K562 (cell line): ENCODE data around the gene MOAP1. TPM values are rescaled to one million over a fixed set of nuclear protein-coding genes. Genes with fewer than 3 reads are reported as not detected.

Experiments used
- ATF1 ChIP-seq, 2 experiments: fragments of 450-650 bp in 1 of 2; IDR thresholded peaks; 2 replicates each; pipeline ENCODE4 v1.6.1; 2016; ENCODE audit warnings: missing compliant biosample characterization in 1 of 2, missing genetic modification characterization in 1 of 2
- CEBPG ChIP-seq, 3 experiments: fragments of 200-800 bp in 1 of 3; sonication (Bioruptor generic) in 1 of 3; sonication (generic) in 1 of 3; formaldehyde crosslinking in 1 of 3; IDR thresholded peaks in 2 of 3; conservative IDR thresholded peaks in 1 of 3; 2 replicates each; pipeline versions ENCODE4 v1.6.1 to v1.8.0; 2016 to 2022; ENCODE audit warnings: missing compliant biosample characterization in 2 of 3, missing genetic modification characterization in 2 of 3, mild to moderate bottlenecking in 1 of 3, missing genetic modification reagents in 1 of 3
- CREB1 ChIP-seq, 2 experiments: sonication (generic) in 1 of 2; formaldehyde crosslinking in 1 of 2; IDR thresholded peaks; 2 replicates each; pipeline versions ENCODE4 v1.6.1 to v1.8.0; 2012 to 2022; ENCODE audit warnings: inconsistent platforms in 1 of 2, mild to moderate bottlenecking in 1 of 2, missing genetic modification reagents in 1 of 2, moderate library complexity in 1 of 2
- DLX4 ChIP-seq: fragments of 250-450 bp; sonication (Bioruptor Pico); IDR thresholded peaks from 2 replicates; pipeline ENCODE4 v1.6.1; 2021; ENCODE audit warnings: mild to moderate bottlenecking
- E2F4 ChIP-seq: sonication (generic); formaldehyde crosslinking; IDR thresholded peaks from 2 replicates; pipeline ENCODE4 v1.8.0; 2022; ENCODE audit warnings: mild to moderate bottlenecking, low read depth, missing genetic modification reagents
- EHMT2 ChIP-seq: fragments of 450-650 bp; IDR thresholded peaks from 2 replicates; pipeline ENCODE4 v1.6.1; 2018; ENCODE audit warnings: antibody characterized with exemption
- ETV5 ChIP-seq: sonication (generic); formaldehyde crosslinking; IDR thresholded peaks from 2 replicates; pipeline ENCODE4 v1.4.0; 2020; ENCODE audit warnings: low read depth, mild to moderate bottlenecking, missing genetic modification reagents
- FOXK2 ChIP-seq, 2 experiments: fragments of 450-650 bp; IDR thresholded peaks in 1 of 2; conservative IDR thresholded peaks in 1 of 2; 2 replicates each; pipeline ENCODE4 v1.6.1; 2016; ENCODE audit warnings: low read depth in 2 of 2, mild to moderate bottlenecking in 1 of 2
- GATAD2A ChIP-seq: fragments of 450-650 bp; IDR thresholded peaks from 2 replicates; pipeline ENCODE4 v1.6.1; 2017
- HCFC1 ChIP-seq: IDR thresholded peaks from 2 replicates; pipeline ENCODE4 v1.6.1; 2012; ENCODE audit warnings: low read depth, low read length, improper control_type of control experiment
- KDM5B ChIP-seq: fragments of 200-600 bp; sonication (generic); IDR thresholded peaks from 2 replicates; pipeline ENCODE4 v1.6.1; 2012; ENCODE audit warnings: low read depth, mild to moderate bottlenecking, moderate library complexity, low read length, control low read depth, inconsistent platforms; ENCODE audit not compliant: insufficient replicate concordance
- L3MBTL2 ChIP-seq: fragments of 450-650 bp; IDR thresholded peaks from 2 replicates; pipeline ENCODE4 v1.6.1; 2016; ENCODE audit warnings: mild to moderate bottlenecking, moderate library complexity
- LARP7 ChIP-seq: fragments of 450-650 bp; IDR thresholded peaks from 2 replicates; pipeline ENCODE4 v1.6.1; 2016
- MAZ ChIP-seq, 2 experiments: fragments of 450-650 bp in 1 of 2; sonication (generic) in 1 of 2; formaldehyde crosslinking; IDR thresholded peaks in 1 of 2; conservative IDR thresholded peaks in 1 of 2; 2 replicates each; pipeline versions ENCODE4 v1.4.0 to v1.5.0; 2020; ENCODE audit warnings: mild to moderate bottlenecking in 1 of 2, missing genetic modification reagents in 1 of 2
- NFE2 ChIP-seq: IDR thresholded peaks from 2 replicates; pipeline ENCODE4 v1.6.1; 2014; ENCODE audit warnings: antibody characterized with exemption, low read depth
- NKRF ChIP-seq: fragments of 450-650 bp; IDR thresholded peaks from 2 replicates; pipeline ENCODE4 v1.6.1; 2016; ENCODE audit warnings: borderline replicate concordance
- PML ChIP-seq: IDR thresholded peaks from 2 replicates; pipeline ENCODE4 v1.6.1; 2012; ENCODE audit warnings: low read length, inconsistent platforms
- POLR2G ChIP-seq: fragments of 200-400 bp; formaldehyde crosslinking; IDR thresholded peaks from 2 replicates; pipeline ENCODE4 v1.6.1; 2017; ENCODE audit warnings: low read depth, mild to moderate bottlenecking, antibody characterized with exemption, low read length, moderate library complexity
- RFX1 ChIP-seq: fragments of 450-650 bp; IDR thresholded peaks from 2 replicates; pipeline ENCODE4 v1.6.1; 2016; ENCODE audit warnings: mild to moderate bottlenecking, moderate library complexity
- SPI1 ChIP-seq: IDR thresholded peaks from 2 replicates; pipeline ENCODE4 v1.6.1; 2011; ENCODE audit warnings: low read depth, low read length, control low read depth, borderline replicate concordance
- TAF9B ChIP-seq: fragments of 450-650 bp; IDR thresholded peaks from 2 replicates; pipeline ENCODE4 v1.6.1; 2018; ENCODE audit warnings: mild to moderate bottlenecking; ENCODE audit not compliant: partially characterized antibody
- USF1 ChIP-seq: sonication (generic); formaldehyde crosslinking; IDR thresholded peaks from 2 replicates; pipeline ENCODE4 v1.9.0; 2022; ENCODE audit warnings: mild to moderate bottlenecking, missing genetic modification reagents
- XRCC3 ChIP-seq: fragments of 450-650 bp; IDR thresholded peaks from 2 replicates; pipeline ENCODE4 v1.6.1; 2017; ENCODE audit warnings: mild to moderate bottlenecking, moderate library complexity
- ZNF445 ChIP-seq: fragments of 250-450 bp; sonication (Bioruptor Pico); IDR thresholded peaks from 2 replicates; pipeline ENCODE4 v1.4.0; 2020; ENCODE audit warnings: low read depth, mild to moderate bottlenecking, moderate library complexity
- polyA plus RNA-seq, 8 experiments: library from polyadenylated mRNA; depleted of rRNA in 4 of 8; stranded (reverse) in 5 of 8; unstranded in 3 of 8; fragments of >200 nt; fragmentation: Nextera tagmentation in 2 of 8; fragmentation: Illumina TruSeq in 1 of 8; extraction: Ambion mirVana in 2 of 8; extraction: Trizol in 1 of 8; gene quantifications; 2 replicates each; pipeline versions ENCODE4 v1.2.1 to v1.2.3, GENCODE V29; 2011 to 2014; ENCODE audit warnings: inconsistent platforms in 1 of 8, missing spikeins in 1 of 8
- total RNA-seq, 7 experiments: library from RNA; depleted of rRNA in 6 of 7; stranded (reverse); fragments of >200 nt in 6 of 7; fragmentation: Illumina TruSeq in 2 of 7; extraction: Trizol in 2 of 7; gene quantifications; 2 replicates each; pipeline versions ENCODE4 v1.2.1 to v1.2.3, GENCODE V29; 2011 to 2021; ENCODE audit warnings: low replicate concordance in 1 of 7

MOAP1 gene
- total and polyA plus RNA-seq, 9 of the 15 experiments (the other 6 are each of a cell fraction or from before 2014, with no cell fraction given): 1.5 to 14.4 (median 6.0) TPM

- peak in 1 of 2 experiments; percentile 44; a peak in 3 of 4 replicates for TF ChIP-seq MAZ (CRISPR knock-in tag; conservative IDR thresholded peaks at IDR 0.05 in 1 of 2, IDR thresholded peaks at IDR 0.05 in 1 of 2)
- peak; percentile 93 for TF ChIP-seq CREB1 (IDR thresholded peaks at IDR 0.05)
- peak; percentile 88 for TF ChIP-seq CREB1 (CRISPR knock-in tag; IDR thresholded peaks at IDR 0.05)
- peak in 1 of 2 experiments; percentile 22; a peak in 1 of 4 replicates for TF ChIP-seq FOXK2 (conservative IDR thresholded peaks at IDR 0.05 in 1 of 2, IDR thresholded peaks at IDR 0.05 in 1 of 2; ENCODE audit: low read depth in 2 of 2)
- peak; percentile 96 for TF ChIP-seq POLR2G
- peak; percentile 50; the same call in 1 of the 2 replicates for TF ChIP-seq PML
- TF ChIP-seq GATAD2A: no peak
- peak; percentile 88 for TF ChIP-seq E2F4 (CRISPR knock-in tag)
- TF ChIP-seq L3MBTL2: peak; percentile 87
- no peak for TF ChIP-seq CEBPG (CRISPR knock-in tag; IDR thresholded peaks at IDR 0.05)
- no peak for TF ChIP-seq CEBPG (tag; conservative IDR thresholded peaks at IDR 0.05 in 1 of 2, IDR thresholded peaks at IDR 0.05 in 1 of 2)
- no peak for TF ChIP-seq XRCC3
- no peak for TF ChIP-seq ZNF445 (CRISPR knock-in tag)
- TF ChIP-seq KDM5B: peak; percentile 64
- TF ChIP-seq HCFC1: peak; percentile 76
- no peak for TF ChIP-seq DLX4
- peak; percentile 37; the same call in 1 of the 2 replicates for TF ChIP-seq NFE2
- TF ChIP-seq USF1 (CRISPR knock-in tag): no peak
- peak; percentile 13; the same call in 1 of the 2 replicates for TF ChIP-seq SPI1
- no peak for TF ChIP-seq EHMT2
- TF ChIP-seq NKRF: peak; percentile 65
- TF ChIP-seq ETV5 (CRISPR knock-in tag): 0 out of 2 replicates have a peak, but pooled peaks have one; percentile 45
- TF ChIP-seq RFX1: peak; percentile 88
- TF ChIP-seq ATF1 (CRISPR knock-in tag; IDR thresholded peaks at IDR 0.05): no peak; the same call in 1 of the 2 replicates
- peak; percentile 83 for TF ChIP-seq ATF1 (tag; IDR thresholded peaks at IDR 0.05)
- no peak for TF ChIP-seq LARP7
- peak; percentile 38 for TF ChIP-seq TAF9B
Observed at GRCh38 chr14:93206793-93207467, 22.2 kb upstream of the MOAP1 start, which contains the start of the genes GON7 and UBR7 (continued).
